ENCODE measurements around the gene OTOR. TPM values are rescaled to one million over a fixed set of nuclear protein-coding genes. Genes with fewer than 3 reads are reported as not detected.

Gene OTOR
- total RNA-seq, 1 experiment from 2014 or later = not detected

DNA sequence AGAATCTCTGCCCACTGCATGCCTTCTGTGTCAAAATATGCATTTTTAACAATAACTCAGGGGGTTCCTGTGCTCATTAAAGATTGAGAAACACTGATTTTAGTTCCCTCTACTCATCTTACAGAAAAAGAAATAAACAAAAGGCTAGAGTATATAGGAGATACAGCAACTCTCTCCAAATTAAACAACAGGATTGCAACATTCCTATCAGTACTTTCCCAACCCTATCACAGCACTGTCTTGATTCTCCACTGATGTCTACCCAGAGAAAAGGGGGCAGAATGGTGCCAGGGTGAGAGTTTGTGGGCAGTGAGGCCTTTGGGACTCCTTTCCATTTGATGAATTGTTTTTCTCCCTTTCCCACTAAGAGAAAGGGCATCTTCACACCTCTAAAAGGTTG is 4.7 kb downstream of the OTOR start:
- Histone ChIP-seq H2AFZ (ENCODE audit: low read length) (no peak overlapping the region), H3K4me2 (ENCODE audit: insufficient read depth, insufficient read length, low read length) (no peak overlapping the region), H2BK15ac (ENCODE audit: low read depth, low read length) (no peak overlapping the region), H4K5ac (ENCODE audit: insufficient read length, low read depth, low read length) (no peak overlapping the region), H3K23ac (ENCODE audit: insufficient read length, low read depth, low read length) (no peak overlapping the region), H3K27ac (ENCODE audit: insufficient read length, low read depth, low read length) (no peak overlapping the region), H2BK5ac (ENCODE audit: insufficient read length, low read length) (no peak overlapping the region), H3K14ac (ENCODE audit: insufficient read depth, low read length) (no peak overlapping the region), H2BK12ac (ENCODE audit: insufficient read length, low read depth, low read length) (no peak overlapping the region), H3K79me2 (ENCODE audit: insufficient read depth, low read length) (no peaks in the 10 kb centered on the region), H4K20me1 (ENCODE audit: control insufficient read depth, insufficient read depth, insufficient read length) (no peaks in the 10 kb centered on the region), H3K56ac (ENCODE audit: insufficient read length, low read depth, low read length) (no peak overlapping the region), H3K4me1 (ENCODE audit: insufficient read depth, low read length) (no peaks in the 10 kb centered on the region; the same call in 1 of the 2 replicates), H3T11ph (ENCODE audit: low read length) (no peak overlapping the region), H3K4ac (ENCODE audit: low read depth, low read length) (no peak overlapping the region), H3K9ac (ENCODE audit: extremely low read depth, insufficient read length, low read length) (no peak overlapping the region), H4K8ac (replicated peaks; ENCODE audit: insufficient read length, low read depth, low read length) (no peak overlapping the region), H2BK20ac (ENCODE audit: low read depth, low read length, poor library complexity, severe bottlenecking) (no peak overlapping the region), H4K91ac (ENCODE audit: insufficient read length, low read depth, low read length) (no peak overlapping the region), H3K23me2 (ENCODE audit: insufficient read length, low read depth, low read length, poor library complexity, severe bottlenecking) (no peaks in the 10 kb centered on the region), H3K79me1 (ENCODE audit: insufficient read depth, low read depth, low read length, poor library complexity, severe bottlenecking) (no peaks in the 10 kb centered on the region), H3K9me3 (ENCODE audit: control insufficient read depth, low read depth, low read length) (peaks cover 6% of the 10 kb centered on the region), H3K27me3 (ENCODE audit: insufficient read depth, low read length) (no peaks in the 10 kb centered on the region), H2BK120ac (ENCODE audit: low read depth, low read length, poor library complexity, severe bottlenecking) (no peak overlapping the region), H2AK5ac (ENCODE audit: insufficient read length, low read length) (no peak overlapping the region), H3K18ac (ENCODE audit: insufficient read length, low read depth, low read length) (no peak overlapping the region)
- Mint-ChIP-seq H3K4me3 (no peak overlapping the region), H3K27me3 (ENCODE audit: low read depth) (no peaks in the 10 kb centered on the region), H3K4me1 (peaks cover 12% of the 10 kb centered on the region in 2 experiments), H3K36me3 (ENCODE audit: insufficient read depth in 1 of 3, low read depth in 3 of 3) (peaks cover 6 to 12% (median 7%) of the 10 kb centered on the region in 3 experiments; a peak in 4 of 7 replicates), H3K9me3 (peaks cover 10 to 19% of the 10 kb centered on the region in 2 experiments), H3K27ac (no peak overlapping the region)
- TF ChIP-seq, protein P1, sequence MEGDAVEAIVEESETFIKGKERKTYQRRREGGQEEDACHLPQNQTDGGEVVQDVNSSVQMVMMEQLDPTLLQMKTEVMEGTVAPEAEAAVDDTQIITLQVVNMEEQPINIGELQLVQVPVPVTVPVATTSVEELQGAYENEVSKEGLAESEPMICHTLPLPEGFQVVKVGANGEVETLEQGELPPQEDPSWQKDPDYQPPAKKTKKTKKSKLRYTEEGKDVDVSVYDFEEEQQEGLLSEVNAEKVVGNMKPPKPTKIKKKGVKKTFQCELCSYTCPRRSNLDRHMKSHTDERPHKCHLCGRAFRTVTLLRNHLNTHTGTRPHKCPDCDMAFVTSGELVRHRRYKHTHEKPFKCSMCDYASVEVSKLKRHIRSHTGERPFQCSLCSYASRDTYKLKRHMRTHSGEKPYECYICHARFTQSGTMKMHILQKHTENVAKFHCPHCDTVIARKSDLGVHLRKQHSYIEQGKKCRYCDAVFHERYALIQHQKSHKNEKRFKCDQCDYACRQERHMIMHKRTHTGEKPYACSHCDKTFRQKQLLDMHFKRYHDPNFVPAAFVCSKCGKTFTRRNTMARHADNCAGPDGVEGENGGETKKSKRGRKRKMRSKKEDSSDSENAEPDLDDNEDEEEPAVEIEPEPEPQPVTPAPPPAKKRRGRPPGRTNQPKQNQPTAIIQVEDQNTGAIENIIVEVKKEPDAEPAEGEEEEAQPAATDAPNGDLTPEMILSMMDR (conservative IDR thresholded peaks at IDR 0.05) = no peak
- no peak for DNase-seq

Data from H9 (cell line).